Measurements from ENCODE around the gene CLASP1. TPM values are rescaled to one million over a fixed set of nuclear protein-coding genes. Genes with fewer than 3 reads are reported as not detected.
A peak's percentile ranks its signal among the peaks of the same experiment; 100 is the strongest.

Gene CLASP1
- total RNA-seq, 6 experiments from 2014 or later: 19.7 to 32.4 (median 24.1) TPM

- H3K4me3 ChIP-seq: no peak overlapping the region
- intact Hi-C loops (cut with DNase I): no loop called here
- 82% methylated on average over 3 of the region's 3 CpGs for WGBS (ENCODE audit: insufficient coverage, low coverage, low lambda C conversion rate, missing lambda C conversion rate)
- H3K4me1 ChIP-seq: peaks cover 0 to 17% (median 5%) of the 10 kb centered on the region in 4 donors
- H3K36me3 ChIP-seq: no peaks in the 10 kb centered on the region
- ATAC-seq (no peak), DNase-seq (no peak)
- no peak for TF ChIP-seq CTCF (IDR thresholded peaks at IDR 0.05)
- no peak for TF ChIP-seq POLR2A (IDR thresholded peaks at IDR 0.05)
- H3K27ac ChIP-seq: no peak overlapping the region
- no peaks in the 10 kb centered on the region for H3K9me3 ChIP-seq
- H3K27me3 ChIP-seq: no peaks in the 10 kb centered on the region
Measured at GRCh38 chr2:121490584-121491133, 158.6 kb downstream of the CLASP1 start.

GRCh38 chr2:121489911-121490583, 159.2 kb downstream of the CLASP1 start:
- ATAC-seq: peak in 2 of 4 donors; percentile 22 to 40
- Histone ChIP-seq H3K27me3 (no peaks in the 10 kb centered on the region), H3K27ac (no peak overlapping the region), H3K4me3 (no peak overlapping the region), H3K9me3 (no peaks in the 10 kb centered on the region), H3K36me3 (no peaks in the 10 kb centered on the region), H3K4me1 (peaks cover 0 to 17% (median 5%) of the 10 kb centered on the region in 4 donors)
- no peak for DNase-seq
- intact Hi-C loops (cut with DNase I): no loop called here
- WGBS (ENCODE audit: insufficient coverage, low coverage, low lambda C conversion rate, missing lambda C conversion rate): 45% methylated on average over 2 of the region's 2 CpGs
- no peak for TF ChIP-seq POLR2A (IDR thresholded peaks at IDR 0.05)
- TF ChIP-seq CTCF (IDR thresholded peaks at IDR 0.05): no peak

- Histone ChIP-seq H3K4me3 (no peak overlapping the region), H3K4me1 (peaks cover 0 to 17% (median 5%) of the 10 kb centered on the region in 4 donors), H3K9me3 (no peaks in the 10 kb centered on the region), H3K27me3 (no peaks in the 10 kb centered on the region), H3K27ac (peak overlapping the region in 1 of 3 donors; percentile 2), H3K36me3 (no peaks in the 10 kb centered on the region)
- no peak for TF ChIP-seq CTCF (IDR thresholded peaks at IDR 0.05)
- no peak for TF ChIP-seq POLR2A (IDR thresholded peaks at IDR 0.05)
- DNase-seq: peak in 2 of 3 donors; percentile 36 to 62
- intact Hi-C loops (cut with DNase I): no loop called here
- peak; percentile 85 to 95 (median 90) for ATAC-seq
- WGBS (ENCODE audit: insufficient coverage, low coverage, low lambda C conversion rate, missing lambda C conversion rate): 21% methylated on average over 1 of the region's 1 CpG
Measured at GRCh38 chr2:121489284-121489683, 160.0 kb downstream of the CLASP1 start.

GRCh38 chr2:121486191-121486790, 163.0 kb downstream of the CLASP1 start:
- DNase-seq (no peak), ATAC-seq (no peak)
- Histone ChIP-seq H3K36me3 (peaks cover 0 to 8% (median 0%) of the 10 kb centered on the region in 4 donors), H3K27me3 (no peaks in the 10 kb centered on the region), H3K4me1 (peaks cover 0 to 17% (median 5%) of the 10 kb centered on the region in 4 donors), H3K27ac (no peak overlapping the region), H3K9me3 (no peaks in the 10 kb centered on the region), H3K4me3 (no peak overlapping the region)
- intact Hi-C loops (cut with DNase I): no loop called here
- TF ChIP-seq POLR2A (IDR thresholded peaks at IDR 0.05) (no peak), CTCF (IDR thresholded peaks at IDR 0.05) (no peak)
